ENCODE results near the gene IRF7.

DNA sequence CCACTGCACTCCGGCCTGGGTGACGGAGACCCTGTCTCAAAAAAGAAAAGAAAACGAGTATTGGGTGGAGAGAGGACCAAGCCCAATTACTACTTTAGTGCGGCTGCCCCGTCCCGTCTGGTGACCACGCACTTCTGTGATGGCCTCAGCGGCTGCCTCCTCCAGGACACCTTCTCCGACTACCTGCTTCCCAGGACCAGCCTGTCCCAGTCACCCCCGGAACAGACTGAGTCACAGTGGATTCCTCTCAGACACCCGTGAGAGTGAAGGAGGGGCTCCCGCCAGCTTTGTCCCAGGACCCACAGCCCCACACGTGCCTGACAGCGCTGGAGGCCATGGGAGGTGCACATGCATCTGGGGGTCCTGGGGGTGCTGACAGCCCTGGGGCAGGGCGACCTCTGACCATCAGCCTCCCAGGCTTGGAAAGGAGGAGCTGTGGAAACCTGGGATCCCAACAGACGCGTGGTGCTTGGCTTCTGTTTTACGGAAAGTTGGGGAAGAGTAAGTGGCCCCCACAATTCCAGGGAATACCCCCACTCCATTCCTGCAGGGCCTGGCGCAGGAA is 26.1 kb upstream of the IRF7 start:
- TF ChIP-seq, protein P1, sequence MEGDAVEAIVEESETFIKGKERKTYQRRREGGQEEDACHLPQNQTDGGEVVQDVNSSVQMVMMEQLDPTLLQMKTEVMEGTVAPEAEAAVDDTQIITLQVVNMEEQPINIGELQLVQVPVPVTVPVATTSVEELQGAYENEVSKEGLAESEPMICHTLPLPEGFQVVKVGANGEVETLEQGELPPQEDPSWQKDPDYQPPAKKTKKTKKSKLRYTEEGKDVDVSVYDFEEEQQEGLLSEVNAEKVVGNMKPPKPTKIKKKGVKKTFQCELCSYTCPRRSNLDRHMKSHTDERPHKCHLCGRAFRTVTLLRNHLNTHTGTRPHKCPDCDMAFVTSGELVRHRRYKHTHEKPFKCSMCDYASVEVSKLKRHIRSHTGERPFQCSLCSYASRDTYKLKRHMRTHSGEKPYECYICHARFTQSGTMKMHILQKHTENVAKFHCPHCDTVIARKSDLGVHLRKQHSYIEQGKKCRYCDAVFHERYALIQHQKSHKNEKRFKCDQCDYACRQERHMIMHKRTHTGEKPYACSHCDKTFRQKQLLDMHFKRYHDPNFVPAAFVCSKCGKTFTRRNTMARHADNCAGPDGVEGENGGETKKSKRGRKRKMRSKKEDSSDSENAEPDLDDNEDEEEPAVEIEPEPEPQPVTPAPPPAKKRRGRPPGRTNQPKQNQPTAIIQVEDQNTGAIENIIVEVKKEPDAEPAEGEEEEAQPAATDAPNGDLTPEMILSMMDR (conservative IDR thresholded peaks at IDR 0.05; ENCODE audit: low read depth in 2 of 2), result no peak
- TF ChIP-seq, protein P2, sequence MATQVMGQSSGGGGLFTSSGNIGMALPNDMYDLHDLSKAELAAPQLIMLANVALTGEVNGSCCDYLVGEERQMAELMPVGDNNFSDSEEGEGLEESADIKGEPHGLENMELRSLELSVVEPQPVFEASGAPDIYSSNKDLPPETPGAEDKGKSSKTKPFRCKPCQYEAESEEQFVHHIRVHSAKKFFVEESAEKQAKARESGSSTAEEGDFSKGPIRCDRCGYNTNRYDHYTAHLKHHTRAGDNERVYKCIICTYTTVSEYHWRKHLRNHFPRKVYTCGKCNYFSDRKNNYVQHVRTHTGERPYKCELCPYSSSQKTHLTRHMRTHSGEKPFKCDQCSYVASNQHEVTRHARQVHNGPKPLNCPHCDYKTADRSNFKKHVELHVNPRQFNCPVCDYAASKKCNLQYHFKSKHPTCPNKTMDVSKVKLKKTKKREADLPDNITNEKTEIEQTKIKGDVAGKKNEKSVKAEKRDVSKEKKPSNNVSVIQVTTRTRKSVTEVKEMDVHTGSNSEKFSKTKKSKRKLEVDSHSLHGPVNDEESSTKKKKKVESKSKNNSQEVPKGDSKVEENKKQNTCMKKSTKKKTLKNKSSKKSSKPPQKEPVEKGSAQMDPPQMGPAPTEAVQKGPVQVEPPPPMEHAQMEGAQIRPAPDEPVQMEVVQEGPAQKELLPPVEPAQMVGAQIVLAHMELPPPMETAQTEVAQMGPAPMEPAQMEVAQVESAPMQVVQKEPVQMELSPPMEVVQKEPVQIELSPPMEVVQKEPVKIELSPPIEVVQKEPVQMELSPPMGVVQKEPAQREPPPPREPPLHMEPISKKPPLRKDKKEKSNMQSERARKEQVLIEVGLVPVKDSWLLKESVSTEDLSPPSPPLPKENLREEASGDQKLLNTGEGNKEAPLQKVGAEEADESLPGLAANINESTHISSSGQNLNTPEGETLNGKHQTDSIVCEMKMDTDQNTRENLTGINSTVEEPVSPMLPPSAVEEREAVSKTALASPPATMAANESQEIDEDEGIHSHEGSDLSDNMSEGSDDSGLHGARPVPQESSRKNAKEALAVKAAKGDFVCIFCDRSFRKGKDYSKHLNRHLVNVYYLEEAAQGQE (IDR thresholded peaks at IDR 0.05; ENCODE audit: unreplicated experiment), result no peak
- no peak for TF ChIP-seq EZH2 (IDR thresholded peaks at IDR 0.05; ENCODE audit: low read depth, unreplicated experiment)
